Ascending aorta (tissue), 2 donors: Measurements from ENCODE around the gene WNT1. TPM values are rescaled to one million over a fixed set of nuclear protein-coding genes. Genes with fewer than 3 reads are reported as not detected.

Source experiments
- DNase-seq, 2 donors: peaks; one replicate each; pipeline ENCODE4 v3.0.0-alpha.2; 2019; ENCODE audit warnings: low spot score in 2 of 2
- H3K27ac ChIP-seq, 2 donors: fragments of 200-600 bp; sonication (generic); one replicate each; pipeline ENCODE4 v1.5.1; 2016 to 2017; ENCODE audit warnings: mild to moderate bottlenecking in 1 of 2
- H3K27me3 ChIP-seq: fragments of 200-600 bp; sonication (generic); one replicate; pipeline ENCODE4 v1.5.1; 2017
- H3K36me3 ChIP-seq, 2 donors: fragments of 200-600 bp; sonication (generic); one replicate each; pipeline ENCODE4 v1.5.1; 2016
- H3K4me1 ChIP-seq, 2 donors: fragments of 200-600 bp; sonication (generic); one replicate each; pipeline ENCODE4 v1.5.1; 2016 to 2017; ENCODE audit warnings: mild to moderate bottlenecking in 1 of 2
- H3K4me3 ChIP-seq, 2 donors: fragments of 200-600 bp; sonication (generic); one replicate each; pipeline ENCODE4 v1.5.1; 2016 to 2017; ENCODE audit warnings: mild to moderate bottlenecking in 1 of 2
- H3K9me3 ChIP-seq, 2 donors: fragments of 200-600 bp; sonication (generic); one replicate each; pipeline ENCODE4 v1.5.1; 2016
- intact Hi-C: fragments of 100-400 bp; cut with DNase I; formaldehyde crosslinking; loops from one replicate; pipeline ENCODE4 v1.15.1; 2023
- total RNA-seq: library from RNA; depleted of rRNA; stranded (reverse); fragments of >200 nt; gene quantifications from one replicate; pipeline ENCODE4 v1.1.0, GENCODE V29; 2016
- TF ChIP-seq, protein P1 (sequence below), 3 experiments: fragments of 200-600 bp in 2 of 3; fragments of 450-650 bp in 1 of 3; sonication (generic) in 2 of 3; IDR thresholded peaks; one replicate each; pipeline ENCODE4 v1.5.1; 2016 to 2019; ENCODE audit warnings: antibody characterized with exemption in 3 of 3, mild to moderate bottlenecking in 1 of 3, moderate library complexity in 1 of 3

Gene WNT1
- total RNA-seq, 1 donor from 2014 or later = not detected

DNA sequence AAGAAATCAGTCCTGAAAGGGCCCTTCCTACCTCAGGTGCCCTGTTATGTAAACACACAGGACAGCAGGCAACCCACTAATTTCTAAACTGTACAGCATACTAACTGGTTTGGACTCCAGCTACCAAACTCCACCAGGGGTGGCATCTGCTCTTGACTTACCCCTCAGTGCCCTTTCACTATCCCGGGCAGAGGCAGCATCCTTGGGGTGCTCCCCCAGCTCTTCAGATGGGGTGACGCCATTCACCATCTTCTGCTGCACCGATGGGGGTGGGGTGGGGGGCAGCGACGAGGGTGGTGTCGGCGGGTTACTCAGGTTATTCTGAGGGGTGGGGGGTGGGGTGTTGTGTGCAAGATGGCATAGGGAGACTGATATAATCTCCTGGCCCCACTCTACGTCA, 52.0 kb downstream of the WNT1 start:
- Histone ChIP-seq H3K4me1 (no peaks in the 10 kb centered on the region), H3K36me3 (peaks cover 75 to 87% of the 10 kb centered on the region in 2 donors), H3K9me3 (no peaks in the 10 kb centered on the region), H3K27me3 (no peaks in the 10 kb centered on the region), H3K4me3 (no peak overlapping the region), H3K27ac (no peak overlapping the region)
- intact Hi-C loops = no loop called here
- no peak for DNase-seq
- TF ChIP-seq, protein P1, sequence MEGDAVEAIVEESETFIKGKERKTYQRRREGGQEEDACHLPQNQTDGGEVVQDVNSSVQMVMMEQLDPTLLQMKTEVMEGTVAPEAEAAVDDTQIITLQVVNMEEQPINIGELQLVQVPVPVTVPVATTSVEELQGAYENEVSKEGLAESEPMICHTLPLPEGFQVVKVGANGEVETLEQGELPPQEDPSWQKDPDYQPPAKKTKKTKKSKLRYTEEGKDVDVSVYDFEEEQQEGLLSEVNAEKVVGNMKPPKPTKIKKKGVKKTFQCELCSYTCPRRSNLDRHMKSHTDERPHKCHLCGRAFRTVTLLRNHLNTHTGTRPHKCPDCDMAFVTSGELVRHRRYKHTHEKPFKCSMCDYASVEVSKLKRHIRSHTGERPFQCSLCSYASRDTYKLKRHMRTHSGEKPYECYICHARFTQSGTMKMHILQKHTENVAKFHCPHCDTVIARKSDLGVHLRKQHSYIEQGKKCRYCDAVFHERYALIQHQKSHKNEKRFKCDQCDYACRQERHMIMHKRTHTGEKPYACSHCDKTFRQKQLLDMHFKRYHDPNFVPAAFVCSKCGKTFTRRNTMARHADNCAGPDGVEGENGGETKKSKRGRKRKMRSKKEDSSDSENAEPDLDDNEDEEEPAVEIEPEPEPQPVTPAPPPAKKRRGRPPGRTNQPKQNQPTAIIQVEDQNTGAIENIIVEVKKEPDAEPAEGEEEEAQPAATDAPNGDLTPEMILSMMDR (IDR thresholded peaks at IDR 0.05) = no peak

- Histone ChIP-seq H3K27ac (no peak overlapping the region), H3K4me3 (no peak overlapping the region), H3K36me3 (peaks cover 74 to 86% of the 10 kb centered on the region in 2 donors), H3K4me1 (no peaks in the 10 kb centered on the region), H3K27me3 (no peaks in the 10 kb centered on the region), H3K9me3 (no peaks in the 10 kb centered on the region)
- DNase-seq = no peak
- intact Hi-C loops = no loop called here
- TF ChIP-seq, protein P1 (IDR thresholded peaks at IDR 0.05) = no peak
These were observed 52.8 kb downstream of the WNT1 start for GRCh38 chr12:49030714-49031572.

DNA sequence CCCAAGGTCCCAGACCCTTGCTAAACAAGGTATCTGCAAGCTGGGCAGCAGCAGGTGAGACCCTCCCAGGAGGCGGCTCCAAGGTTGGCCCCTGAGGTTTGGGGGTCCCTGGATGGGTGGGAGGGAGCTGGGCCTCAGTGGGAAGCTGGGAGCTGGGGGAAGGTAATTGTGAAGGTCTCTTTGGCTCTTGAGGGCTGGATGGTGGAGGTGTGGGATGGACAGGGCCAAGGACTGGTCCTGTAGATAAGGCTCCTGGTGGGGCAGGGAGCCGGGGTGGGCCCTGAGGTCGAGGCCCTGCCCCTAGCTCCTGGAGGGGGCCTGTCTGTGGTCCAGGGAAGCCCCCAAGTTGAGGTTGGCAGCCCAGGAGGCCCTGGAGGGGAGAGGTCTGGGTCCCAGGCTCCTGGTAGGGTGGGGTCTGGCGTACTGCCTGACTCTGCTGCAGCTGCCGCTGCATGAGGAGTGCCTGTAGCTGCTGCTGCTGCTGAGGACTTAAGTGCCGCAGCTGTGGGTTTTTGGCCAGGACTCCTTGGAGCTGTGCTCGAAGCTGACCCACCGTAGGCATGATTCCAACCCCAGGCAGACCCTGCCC, 53.5 kb downstream of the WNT1 start:
- no peak for DNase-seq
- H3K27ac ChIP-seq = no peak overlapping the region
- no peaks in the 10 kb centered on the region for H3K9me3 ChIP-seq
- H3K27me3 ChIP-seq = no peaks in the 10 kb centered on the region
- H3K4me1 ChIP-seq = no peaks in the 10 kb centered on the region
- TF ChIP-seq, protein P1 (IDR thresholded peaks at IDR 0.05) = no peak
- no peak overlapping the region for H3K4me3 ChIP-seq
- intact Hi-C loops = no loop called here
- peaks cover 70 to 83% of the 10 kb centered on the region in 2 donors for H3K36me3 ChIP-seq

Other genes starting within 250 kb of the WNT1 start
- 65.0 TPM for gene ADCY6, start 189.2 kb upstream of the WNT1 start, total RNA-seq
- 54.5 TPM for gene CACNB3, start 159.8 kb upstream of the WNT1 start, total RNA-seq
- gene DDX23, start 126.2 kb upstream of the WNT1 start, total RNA-seq = 39.4 TPM
- 0.85 TPM for gene RND1, start 112.5 kb upstream of the WNT1 start, total RNA-seq
- gene FKBP11, start 52.8 kb upstream of the WNT1 start, total RNA-seq = 38.8 TPM
- gene ARF3, start 20.8 kb upstream of the WNT1 start, total RNA-seq = 68.4 TPM
- gene WNT10B, start 6.6 kb upstream of the WNT1 start, total RNA-seq = 0.85 TPM
- not detected for gene DDN, start 21.1 kb downstream of the WNT1 start, total RNA-seq
- 32.8 TPM for gene PRKAG1, start 40.5 kb downstream of the WNT1 start, total RNA-seq
- gene KMT2D, start 82.5 kb downstream of the WNT1 start, total RNA-seq = 106 TPM
- not detected for gene RHEBL1, start 91.7 kb downstream of the WNT1 start, total RNA-seq
- gene DHH, start 116.5 kb downstream of the WNT1 start, total RNA-seq = 31.5 TPM
- 74.2 TPM for gene LMBR1L, start 132.5 kb downstream of the WNT1 start, total RNA-seq
- gene TUBA1B, start 153.1 kb downstream of the WNT1 start, total RNA-seq = 1,333 TPM
- 214 TPM for gene TUBA1A, start 210.8 kb downstream of the WNT1 start, total RNA-seq